Measurements from ENCODE around the gene CLSTN3. TPM values are rescaled to one million over a fixed set of nuclear protein-coding genes. Genes with fewer than 3 reads are reported as not detected.
A peak's percentile ranks its signal among the peaks of the same experiment; 100 is the strongest.

CLSTN3 gene
- total and polyA plus RNA-seq, 4 donors = 6.1 to 37.2 (median 26.8) TPM

- TF ChIP-seq NR2F2 (IDR thresholded peaks at IDR 0.05) (no peak), EGR1 (IDR thresholded peaks at IDR 0.05; ENCODE audit: low read depth in 2 of 2) (no peak), JUND (IDR thresholded peaks at IDR 0.05) (no peak)
- DNase-seq (ENCODE audit: low spot score) = no peak
- peak overlapping the region; percentile 71 to 83 for H3K9ac ChIP-seq (ENCODE audit: low read depth in 1 of 2, low read length in 2 of 2)
- H3K9me3 ChIP-seq (ENCODE audit: control insufficient read depth in 4 of 4, low read length in 3 of 4) = no peaks in the 10 kb centered on the region
- peaks cover 1 to 47% (median 31%) of the 10 kb centered on the region in 4 donors for H3K4me1 ChIP-seq (ENCODE audit: control insufficient read depth in 4 of 4, insufficient read depth in 4 of 4, low read length in 3 of 4)
- peak overlapping the region; percentile 57 to 88 (median 80) for H3K4me3 ChIP-seq (ENCODE audit: low read depth in 1 of 3, low read length in 3 of 3)
- 3% methylated on average over 19 of the region's 19 CpGs for WGBS
- peaks cover 0 to 10% (median 8%) of the 10 kb centered on the region in 4 donors for H3K36me3 ChIP-seq (ENCODE audit: control insufficient read depth in 4 of 4, insufficient read depth in 3 of 4, low read depth in 1 of 4, low read length in 3 of 4)
- peak overlapping the region; percentile 83 to 89 for H3K27ac ChIP-seq (ENCODE audit: low read depth in 1 of 2, low read length in 2 of 2)
- no peaks in the 10 kb centered on the region for H3K27me3 ChIP-seq (ENCODE audit: control insufficient read depth in 4 of 4, insufficient read depth in 4 of 4, low read length in 3 of 4)
Measured at GRCh38 chr12:7129287-7129871, 792 bp upstream of the CLSTN3 start.

- TF ChIP-seq ZBTB33 (IDR thresholded peaks at IDR 0.05) (no peak), EGR1 (IDR thresholded peaks at IDR 0.05; ENCODE audit: low read depth in 2 of 2) (no peak), RAD21 (IDR thresholded peaks at IDR 0.05) (no peak), FOXA2 (IDR thresholded peaks at IDR 0.05) (no peak), NR2F2 (IDR thresholded peaks at IDR 0.05) (no peak), SP1 (IDR thresholded peaks at IDR 0.05) (no peak), REST (IDR thresholded peaks at IDR 0.05) (peak; percentile 14), CTCF (IDR thresholded peaks at IDR 0.05; ENCODE audit: low read depth, low read length, missing input control) (no peak), RXRA (IDR thresholded peaks at IDR 0.05) (no peak), HNF4G (IDR thresholded peaks at IDR 0.05) (no peak), HNF4A (conservative IDR thresholded peaks at IDR 0.05) (peak in 1 of 2 donors; percentile 16), MAX (IDR thresholded peaks at IDR 0.05) (no peak), FOXA1 (IDR thresholded peaks at IDR 0.05) (no peak), GABPA (IDR thresholded peaks at IDR 0.05 in 1 of 2, conservative IDR thresholded peaks at IDR 0.05 in 1 of 2) (no peak), JUND (IDR thresholded peaks at IDR 0.05) (no peak), TAF1 (conservative IDR thresholded peaks at IDR 0.05) (no peak), YY1 (IDR thresholded peaks at IDR 0.05) (no peak), ATF3 (IDR thresholded peaks at IDR 0.05) (no peak)
- WGBS = 1% methylated on average over 32 of the region's 32 CpGs
- Histone ChIP-seq H3K27ac (ENCODE audit: low read depth in 1 of 2, low read length in 2 of 2) (peak overlapping the region; percentile 83 to 89), H3K36me3 (ENCODE audit: control insufficient read depth in 4 of 4, insufficient read depth in 3 of 4, low read depth in 1 of 4, low read length in 3 of 4) (peaks cover 0 to 24% (median 21%) of the 10 kb centered on the region in 4 donors), H3K9me3 (ENCODE audit: control insufficient read depth in 4 of 4, low read length in 3 of 4) (no peaks in the 10 kb centered on the region), H3K4me3 (ENCODE audit: low read depth in 1 of 3, low read length in 3 of 3) (peak overlapping the region; percentile 57 to 77 (median 74)), H3K4me1 (ENCODE audit: control insufficient read depth in 4 of 4, insufficient read depth in 4 of 4, low read length in 3 of 4) (peaks cover 0 to 32% (median 20%) of the 10 kb centered on the region in 4 donors), H3K27me3 (ENCODE audit: control insufficient read depth in 4 of 4, insufficient read depth in 4 of 4, low read length in 3 of 4) (no peaks in the 10 kb centered on the region), H3K9ac (ENCODE audit: low read depth in 1 of 2, low read length in 2 of 2) (peak overlapping the region in 1 of 2 donors; percentile 65)
- DNase-seq (ENCODE audit: low spot score) = peak; percentile 56
Measured at GRCh38 chr12:7130701-7131501, 730 bp downstream of the CLSTN3 start.

Measured in liver (tissue), 9 donors.